ENCODE measurements around the gene ZNF486.
"Not testable (repeated sequence)": the region's sequence is repeated elsewhere in the genome, so short reads cannot be mapped to it uniquely, and the experiment has no call there.

ZNF486 gene

GRCh38 chr19:20167020-20167644 lies at the start of gene ZNF486:
TSS of gene ZNF486 (plus strand) at chr19:20167214. CDS start at chr19:20167331, 117 bp downstream.
- peak; percentile 94 for DNase-seq (ENCODE audit: low read depth, low spot score)
- H3K4me3 ChIP-seq (ENCODE audit: low read depth, low read length), result peak within 1 kb of the TSS; percentile 89
- TF ChIP-seq CTCF (IDR thresholded peaks at IDR 0.05; ENCODE audit: low read depth, low read length), result no peak
- in situ Hi-C loops (cut with HindIII; ENCODE audit: low sequenced_read_pairs), result no loop called here

DNA sequence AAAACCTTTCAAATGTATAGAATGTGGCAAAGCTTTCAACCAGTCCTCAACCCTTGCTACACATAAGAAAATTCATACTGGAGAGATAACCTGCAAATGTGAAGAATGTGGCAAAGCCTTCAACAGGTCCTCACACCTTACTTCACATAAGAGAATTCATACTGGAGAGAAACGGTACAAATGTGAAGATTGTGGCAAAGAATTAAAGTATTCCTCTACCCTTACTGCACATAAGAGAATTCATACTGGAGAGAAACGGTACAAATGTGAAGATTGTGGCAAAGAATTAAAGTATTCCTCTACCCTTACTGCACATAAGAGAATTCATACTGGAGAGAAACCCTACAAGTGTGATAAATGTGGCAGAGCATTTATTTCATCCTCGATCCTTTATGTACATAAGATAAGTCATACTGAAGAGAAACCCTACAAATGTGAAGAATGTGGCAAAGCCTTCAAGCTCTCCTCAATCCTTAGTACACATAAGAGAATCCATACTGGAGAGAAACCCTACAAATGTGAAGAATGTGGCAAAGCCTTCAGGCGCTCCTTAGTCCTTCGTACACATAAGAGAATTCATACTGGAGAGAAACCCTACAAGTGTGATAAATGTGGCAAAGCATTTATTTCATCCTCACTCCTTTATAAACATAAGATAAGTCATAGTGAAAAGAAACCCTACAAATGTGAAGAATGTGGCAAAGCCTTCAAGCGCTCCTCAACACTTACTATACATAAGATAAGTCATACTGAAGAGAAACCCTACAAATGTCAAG lies 48.8 kb upstream of the ZNF486 start:
- in situ Hi-C loops (cut with HindIII; ENCODE audit: low sequenced_read_pairs); H3K4me3 ChIP-seq (ENCODE audit: low read depth, low read length): not testable (repeated sequence)

GRCh38 chr19:20124879-20125278 lies 42.1 kb upstream of the ZNF486 start:
- no peak for DNase-seq (ENCODE audit: low read depth, low spot score)
- no peak overlapping the region for H3K4me3 ChIP-seq (ENCODE audit: low read depth, low read length)
- in situ Hi-C loops (cut with HindIII; ENCODE audit: low sequenced_read_pairs), result no loop called here
- TF ChIP-seq CTCF (IDR thresholded peaks at IDR 0.05; ENCODE audit: low read depth, low read length), result no peak

More for the DNA sequence above, 48.8 kb upstream of the ZNF486 start:
- peak; percentile 3 for DNase-seq (ENCODE audit: low read depth, low spot score)

DNA sequence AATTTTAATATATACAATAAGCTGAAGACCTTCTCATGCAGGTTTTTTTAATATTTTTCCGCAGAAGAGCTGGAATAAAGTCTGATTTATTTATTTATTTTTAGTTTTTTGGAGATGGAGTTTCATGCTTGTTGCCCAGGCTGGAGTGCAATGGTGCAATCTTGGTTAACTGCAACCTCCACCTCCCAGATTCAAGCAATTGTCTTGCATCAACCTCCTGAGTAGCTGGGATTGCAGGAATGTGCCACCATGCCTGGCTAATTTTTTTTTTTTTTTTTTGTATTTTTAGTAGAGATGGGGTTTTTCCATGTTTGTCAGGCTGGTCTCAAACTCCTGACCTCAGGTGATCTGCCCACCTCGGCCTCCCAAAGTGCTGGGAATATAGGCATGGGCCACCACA lies 34.1 kb upstream of the ZNF486 start:
- in situ Hi-C loops (cut with HindIII; ENCODE audit: low sequenced_read_pairs); H3K4me3 ChIP-seq (ENCODE audit: low read depth, low read length); DNase-seq (ENCODE audit: low read depth, low spot score): not testable (repeated sequence)

- in situ Hi-C loops (cut with HindIII; ENCODE audit: low sequenced_read_pairs); DNase-seq (ENCODE audit: low read depth, low spot score); H3K4me3 ChIP-seq (ENCODE audit: low read depth, low read length): not testable (repeated sequence)
Observed at GRCh38 chr19:20137714-20138113, 29.3 kb upstream of the ZNF486 start.

DNA sequence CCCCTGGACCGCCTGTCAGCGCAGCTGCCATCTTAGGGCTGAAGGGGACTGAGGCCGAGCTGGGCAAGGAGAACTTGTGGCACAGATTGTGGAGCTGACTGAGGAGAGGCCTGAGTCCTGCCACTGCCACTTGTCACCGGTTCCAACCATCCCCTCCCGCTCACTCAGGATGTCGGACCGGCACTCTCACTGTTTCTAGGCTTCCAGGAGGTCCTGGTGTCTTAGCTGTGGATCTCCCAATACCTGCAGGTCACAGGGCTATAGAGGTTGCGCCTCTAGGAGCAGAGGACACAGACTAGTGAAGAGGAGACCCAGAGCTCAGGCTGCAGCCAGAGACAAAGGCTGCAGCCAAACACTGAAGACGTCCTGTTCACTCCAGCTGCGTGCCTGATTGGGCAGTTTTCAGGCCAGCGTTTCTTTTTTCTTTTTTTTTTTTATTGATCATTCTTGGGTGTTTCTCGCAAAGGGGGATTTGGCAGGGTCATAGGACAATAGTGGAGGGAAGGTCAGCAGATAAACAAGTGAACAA lies 15.3 kb upstream of the ZNF486 start:
- no peak for DNase-seq (ENCODE audit: low read depth, low spot score)
- in situ Hi-C loops (cut with HindIII; ENCODE audit: low sequenced_read_pairs), result no loop called here
- no peak overlapping the region for H3K4me3 ChIP-seq (ENCODE audit: low read depth, low read length)
- no peak for TF ChIP-seq CTCF (IDR thresholded peaks at IDR 0.05; ENCODE audit: low read depth, low read length)

GRCh38 chr19:20152506-20152905 lies 14.5 kb upstream of the ZNF486 start:
- DNase-seq (ENCODE audit: low read depth, low spot score); in situ Hi-C loops (cut with HindIII; ENCODE audit: low sequenced_read_pairs); H3K4me3 ChIP-seq (ENCODE audit: low read depth, low read length): not testable (repeated sequence)

DNA sequence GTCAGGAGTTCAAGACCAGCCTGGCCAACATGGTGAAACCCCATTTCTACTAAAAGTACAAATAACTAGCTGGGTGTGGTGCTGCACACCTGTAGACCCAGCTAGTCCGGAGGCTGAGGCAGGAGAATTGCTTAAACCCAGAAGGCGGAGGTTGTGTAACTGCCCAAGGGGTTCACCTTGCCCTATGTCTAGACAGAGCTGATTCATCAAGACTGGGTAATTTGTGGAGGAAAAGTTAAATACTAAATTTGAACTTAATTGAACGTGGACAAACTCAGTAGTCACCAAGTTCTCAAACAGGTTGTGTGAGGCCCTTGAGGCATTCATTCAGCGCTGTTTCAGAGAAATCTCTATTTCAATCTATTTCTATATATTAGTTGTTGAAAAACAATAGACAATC lies 13.7 kb upstream of the ZNF486 start:
- no peak for DNase-seq (ENCODE audit: low read depth, low spot score)
- in situ Hi-C loops (cut with HindIII; ENCODE audit: low sequenced_read_pairs), result no loop called here
- no peak overlapping the region for H3K4me3 ChIP-seq (ENCODE audit: low read depth, low read length)
- no peak for TF ChIP-seq CTCF (IDR thresholded peaks at IDR 0.05; ENCODE audit: low read depth, low read length)
